KOPT-K1 (cell line): ENCODE data around the gene CCDC149.

Experiments used
- H3K27ac ChIP-seq: fragments of 200-600 bp; sonication (generic); 2 replicates; pipeline ENCODE4 v1.5.1; 2016; ENCODE audit warnings: antibody characterized with exemption, mild to moderate bottlenecking, low read depth, low read length; ENCODE audit not compliant: poor library complexity, severe bottlenecking
- H3K36me3 ChIP-seq: fragments of 200-600 bp; sonication (generic); 2 replicates; pipeline ENCODE4 v1.5.1; 2017; ENCODE audit warnings: antibody characterized with exemption, mild to moderate bottlenecking, low read length, moderate library complexity; ENCODE audit not compliant: insufficient read depth
- H3K9me3 ChIP-seq: fragments of 200-600 bp; sonication (generic); 2 replicates; pipeline ENCODE4 v1.5.1; 2017; ENCODE audit warnings: antibody characterized with exemption, low read length, mild to moderate bottlenecking; ENCODE audit not compliant: insufficient read depth, poor library complexity, severe bottlenecking

The CCDC149 gene

GRCh38 chr4:24912252-24913118 is at the start of gene CCDC149:
Gene CCDC149, minus strand, starts transcription at chr4:24913042. Its CDS starts 178 bp downstream, at chr4:24912864.
- Histone ChIP-seq H3K9me3 (peaks cover 21% of the 10 kb centered on the region), H3K36me3 (no peaks in the 10 kb centered on the region), H3K27ac (no peak within 1 kb of the TSS)

- Histone ChIP-seq H3K27ac (no peak overlapping the region), H3K9me3 (no peaks in the 10 kb centered on the region), H3K36me3 (no peaks in the 10 kb centered on the region)
Measured at GRCh38 chr4:24957886-24958285, 45.0 kb upstream of the CCDC149 start.

- no peaks in the 10 kb centered on the region for H3K9me3 ChIP-seq
- H3K36me3 ChIP-seq = no peaks in the 10 kb centered on the region
- no peak overlapping the region for H3K27ac ChIP-seq
Measured at GRCh38 chr4:24956763-24957162, 43.9 kb upstream of the CCDC149 start.

GRCh38 chr4:24956091-24956490 is 43.2 kb upstream of the CCDC149 start:
- Histone ChIP-seq H3K27ac (no peak overlapping the region), H3K36me3 (no peaks in the 10 kb centered on the region), H3K9me3 (no peaks in the 10 kb centered on the region)

GRCh38 chr4:24952667-24953066 is 39.8 kb upstream of the CCDC149 start:
- Histone ChIP-seq H3K9me3 (no peaks in the 10 kb centered on the region), H3K36me3 (no peaks in the 10 kb centered on the region), H3K27ac (no peak overlapping the region)

- H3K27ac ChIP-seq = no peak overlapping the region
- no peaks in the 10 kb centered on the region for H3K9me3 ChIP-seq
- no peaks in the 10 kb centered on the region for H3K36me3 ChIP-seq
Measured at GRCh38 chr4:24949970-24950369, 37.1 kb upstream of the CCDC149 start.

- Histone ChIP-seq H3K27ac (no peak overlapping the region), H3K9me3 (no peaks in the 10 kb centered on the region), H3K36me3 (no peaks in the 10 kb centered on the region)
Measured at GRCh38 chr4:24937917-24938281, 25.1 kb upstream of the CCDC149 start.

- Histone ChIP-seq H3K9me3 (no peaks in the 10 kb centered on the region), H3K36me3 (no peaks in the 10 kb centered on the region), H3K27ac (no peak overlapping the region)
Measured at GRCh38 chr4:24937176-24937916, 24.5 kb upstream of the CCDC149 start.

GRCh38 chr4:24935856-24936255 is 23.0 kb upstream of the CCDC149 start:
- Histone ChIP-seq H3K27ac (no peak overlapping the region), H3K9me3 (no peaks in the 10 kb centered on the region), H3K36me3 (no peaks in the 10 kb centered on the region)

GRCh38 chr4:24934311-24934710 is 21.5 kb upstream of the CCDC149 start:
- Histone ChIP-seq H3K9me3 (no peaks in the 10 kb centered on the region), H3K27ac (no peak overlapping the region), H3K36me3 (no peaks in the 10 kb centered on the region)

- H3K27ac ChIP-seq = no peak overlapping the region
- no peaks in the 10 kb centered on the region for H3K36me3 ChIP-seq
- H3K9me3 ChIP-seq = no peaks in the 10 kb centered on the region
Measured at GRCh38 chr4:24933684-24934275, 20.9 kb upstream of the CCDC149 start.

GRCh38 chr4:24932515-24933225 is 19.8 kb upstream of the CCDC149 start:
- Histone ChIP-seq H3K9me3 (no peaks in the 10 kb centered on the region), H3K36me3 (no peaks in the 10 kb centered on the region), H3K27ac (no peak overlapping the region)

- Histone ChIP-seq H3K27ac (no peak overlapping the region), H3K36me3 (no peaks in the 10 kb centered on the region), H3K9me3 (no peaks in the 10 kb centered on the region)
Measured at GRCh38 chr4:24930151-24930550, 17.3 kb upstream of the CCDC149 start.

GRCh38 chr4:24928708-24929107 is 15.9 kb upstream of the CCDC149 start:
- no peaks in the 10 kb centered on the region for H3K9me3 ChIP-seq

GRCh38 chr4:24927049-24927448 is 14.2 kb upstream of the CCDC149 start:
- no peaks in the 10 kb centered on the region for H3K9me3 ChIP-seq
- no peak overlapping the region for H3K27ac ChIP-seq
- no peaks in the 10 kb centered on the region for H3K36me3 ChIP-seq

More at GRCh38 chr4:24928708-24929107, 15.9 kb upstream of the CCDC149 start:
- no peaks in the 10 kb centered on the region for H3K36me3 ChIP-seq
- no peak overlapping the region for H3K27ac ChIP-seq
